Measurements from ENCODE around the gene TMEM69.
"Not testable (repeated sequence)": the region's sequence is repeated elsewhere in the genome, so short reads cannot be mapped to it uniquely, and the experiment has no call there.

TMEM69 gene

DNA sequence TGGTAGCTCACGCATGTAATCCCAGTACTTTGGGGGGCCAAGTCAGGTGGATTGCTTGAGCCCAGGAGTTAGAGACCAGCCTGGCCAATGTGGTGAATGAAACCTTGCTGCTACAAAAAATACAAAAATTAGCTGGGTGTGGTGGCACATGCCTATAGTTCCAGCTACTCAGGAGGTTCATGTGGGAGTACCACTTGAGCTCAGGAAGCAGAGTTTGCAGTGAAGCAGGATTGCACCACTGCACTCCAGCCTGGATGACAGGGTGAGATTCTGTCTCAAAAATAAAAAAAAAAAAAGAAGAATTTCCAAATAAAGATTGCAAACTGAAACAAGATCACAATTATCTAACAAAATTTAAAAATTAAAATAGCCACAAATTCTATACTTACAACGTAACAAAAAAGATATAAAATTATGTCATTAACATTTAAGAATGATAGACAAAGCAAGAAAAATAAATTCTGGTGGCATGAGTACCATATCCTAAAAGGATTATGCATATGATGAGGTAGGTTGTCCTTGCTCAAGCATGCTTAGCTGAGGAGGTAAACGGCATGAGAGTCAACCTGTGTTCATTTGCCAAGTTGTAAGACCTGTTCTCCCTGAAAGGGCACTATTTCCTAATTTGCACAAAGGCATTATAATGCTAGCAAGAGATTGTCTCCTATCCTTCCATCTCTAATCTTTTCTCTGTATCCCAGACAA is 42.2 kb downstream of the TMEM69 start:
- Histone ChIP-seq H3K4me3 (ENCODE audit: low read length in 2 of 2) (no peak overlapping the region), H3K4ac (ENCODE audit: low read length) (no peak overlapping the region), H3K14ac (ENCODE audit: low read length) (no peak overlapping the region), H2BK15ac (ENCODE audit: low read length) (no peak overlapping the region), H3K27me3 (ENCODE audit: control insufficient read depth in 3 of 3, insufficient read depth in 3 of 3, low read depth in 1 of 3, low read length in 3 of 3) (no peaks in the 10 kb centered on the region), H3K9me3 (replicated peaks in 1 of 2; ENCODE audit: control insufficient read depth in 2 of 2, insufficient read depth in 1 of 2, low read depth in 1 of 2, low read length in 2 of 2) (no peaks in the 10 kb centered on the region), H2BK12ac (ENCODE audit: low read length) (no peak overlapping the region), H2BK120ac (ENCODE audit: low read depth, low read length) (no peak overlapping the region), H2AFZ (ENCODE audit: low read length) (no peak overlapping the region), H3K36me3 (replicated peaks in 1 of 2; ENCODE audit: control insufficient read depth in 2 of 2, insufficient read depth in 2 of 2, low read length in 2 of 2) (peaks cover 0 to 23% of the 10 kb centered on the region in 2 donors), H3K4me2 (ENCODE audit: insufficient read depth, low read length, poor library complexity, severe bottlenecking) (no peak overlapping the region), H3K79me1 (ENCODE audit: low read depth, low read length) (no peaks in the 10 kb centered on the region), H3K27ac (replicated peaks; ENCODE audit: low read length) (no peak overlapping the region), H4K8ac (ENCODE audit: low read depth, low read length) (no peak overlapping the region), H4K91ac (ENCODE audit: low read depth, low read length, poor library complexity) (no peak overlapping the region), H2BK5ac (ENCODE audit: low read length) (no peak overlapping the region), H3K9ac (ENCODE audit: low read depth, low read length, poor library complexity) (no peak overlapping the region), H3K23ac (ENCODE audit: low read depth, low read length, poor library complexity) (no peak overlapping the region), H2AK5ac (ENCODE audit: low read depth, low read length) (no peak overlapping the region), H3K18ac (ENCODE audit: low read length) (no peak overlapping the region), H3K4me1 (ENCODE audit: control insufficient read depth in 2 of 2, insufficient read depth in 1 of 2, low read depth in 1 of 2, low read length in 2 of 2) (no peaks in the 10 kb centered on the region)
- DNase-seq (ENCODE audit: low spot score), result no peak
- WGBS, 2 donors (ENCODE audit: extremely low coverage in 2 of 2, insufficient read length in 2 of 2, insufficient replicate concordance in 1 of 2), result 100% methylated on average over 1 of the region's 3 CpGs

DNA sequence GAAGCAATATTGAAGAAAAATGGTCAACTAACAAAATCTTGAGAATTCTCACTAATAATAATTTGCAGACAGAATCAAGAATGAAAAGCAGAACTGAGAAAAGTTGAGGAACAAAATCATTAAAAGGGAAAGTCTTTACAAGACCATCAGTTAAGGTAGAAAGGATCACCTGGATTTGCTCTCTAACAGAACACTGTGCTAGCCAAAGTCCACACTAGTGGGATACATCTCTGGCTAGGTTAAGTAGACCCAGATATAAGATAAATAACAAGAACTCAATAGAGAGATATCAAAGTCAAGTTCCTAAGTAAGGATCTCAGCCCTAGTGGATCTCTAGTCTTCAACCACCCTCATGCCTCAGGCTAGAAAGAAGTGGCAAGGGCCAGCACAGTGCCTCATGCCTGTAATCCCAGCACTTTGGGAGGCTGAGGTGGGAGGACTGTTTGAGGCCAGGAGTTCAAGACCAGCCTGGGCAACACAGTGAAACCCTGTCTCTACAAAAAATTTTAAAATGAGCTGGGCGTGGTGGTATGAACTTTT is 42.9 kb downstream of the TMEM69 start:
- no peak overlapping the region for H3K23ac ChIP-seq (ENCODE audit: low read depth, low read length, poor library complexity)
- no peak overlapping the region for H2BK120ac ChIP-seq (ENCODE audit: low read depth, low read length)
- H3K14ac ChIP-seq (ENCODE audit: low read length), result no peak overlapping the region
- H2BK15ac ChIP-seq (ENCODE audit: low read length), result no peak overlapping the region
- no peak overlapping the region for H3K9ac ChIP-seq (ENCODE audit: low read depth, low read length, poor library complexity)
- no peaks in the 10 kb centered on the region for H3K27me3 ChIP-seq (ENCODE audit: control insufficient read depth in 3 of 3, insufficient read depth in 3 of 3, low read depth in 1 of 3, low read length in 3 of 3)
- no peak overlapping the region for H2BK5ac ChIP-seq (ENCODE audit: low read length)
- DNase-seq (ENCODE audit: low spot score), result no peak
- H3K27ac ChIP-seq (replicated peaks; ENCODE audit: low read length), result no peak overlapping the region
- no peak overlapping the region for H4K91ac ChIP-seq (ENCODE audit: low read depth, low read length, poor library complexity)
- H3K4me3 ChIP-seq (ENCODE audit: low read length in 2 of 2), result no peak overlapping the region
- WGBS, 2 donors (ENCODE audit: extremely low coverage in 2 of 2, insufficient read length in 2 of 2, insufficient replicate concordance in 1 of 2), result no CpG with 5 or more reads among the region's 1 CpG
- no peak overlapping the region for H3K4ac ChIP-seq (ENCODE audit: low read length)
- no peak overlapping the region for H4K8ac ChIP-seq (ENCODE audit: low read depth, low read length)
- H2AK5ac ChIP-seq (ENCODE audit: low read depth, low read length), result no peak overlapping the region
- no peak overlapping the region for H2BK12ac ChIP-seq (ENCODE audit: low read length)
- H2AFZ ChIP-seq (ENCODE audit: low read length), result no peak overlapping the region
- H3K4me1 ChIP-seq (ENCODE audit: control insufficient read depth in 2 of 2, insufficient read depth in 1 of 2, low read depth in 1 of 2, low read length in 2 of 2), result no peaks in the 10 kb centered on the region
- H3K9me3 ChIP-seq (replicated peaks in 1 of 2; ENCODE audit: control insufficient read depth in 2 of 2, insufficient read depth in 1 of 2, low read depth in 1 of 2, low read length in 2 of 2), result no peaks in the 10 kb centered on the region
- no peaks in the 10 kb centered on the region for H3K79me1 ChIP-seq (ENCODE audit: low read depth, low read length)
- no peak overlapping the region for H3K18ac ChIP-seq (ENCODE audit: low read length)
- H3K36me3 ChIP-seq (replicated peaks in 1 of 2; ENCODE audit: control insufficient read depth in 2 of 2, insufficient read depth in 2 of 2, low read length in 2 of 2), result peaks cover 0 to 23% of the 10 kb centered on the region in 2 donors
- no peak overlapping the region for H3K4me2 ChIP-seq (ENCODE audit: insufficient read depth, low read length, poor library complexity, severe bottlenecking)

- no peak overlapping the region for H3K9ac ChIP-seq (ENCODE audit: low read depth, low read length, poor library complexity)
- H3K4me2 ChIP-seq (ENCODE audit: insufficient read depth, low read length, poor library complexity, severe bottlenecking), result no peak overlapping the region
- no peak overlapping the region for H3K14ac ChIP-seq (ENCODE audit: low read length)
- H2BK15ac ChIP-seq (ENCODE audit: low read length), result no peak overlapping the region
- no peak overlapping the region for H2AK5ac ChIP-seq (ENCODE audit: low read depth, low read length)
- no peak overlapping the region for H4K91ac ChIP-seq (ENCODE audit: low read depth, low read length, poor library complexity)
- no peak overlapping the region for H3K23ac ChIP-seq (ENCODE audit: low read depth, low read length, poor library complexity)
- no peak overlapping the region for H3K4me3 ChIP-seq (ENCODE audit: low read length in 2 of 2)
- H2BK5ac ChIP-seq (ENCODE audit: low read length), result no peak overlapping the region
- WGBS, 2 donors (ENCODE audit: extremely low coverage in 2 of 2, insufficient read length in 2 of 2, insufficient replicate concordance in 1 of 2), result no CpG with 5 or more reads among the region's 4 CpGs
- peaks cover 1 to 8% of the 10 kb centered on the region in 2 donors for H3K9me3 ChIP-seq (replicated peaks in 1 of 2; ENCODE audit: control insufficient read depth in 2 of 2, insufficient read depth in 1 of 2, low read depth in 1 of 2, low read length in 2 of 2)
- H3K4ac ChIP-seq (ENCODE audit: low read length), result no peak overlapping the region
- peaks cover 0 to 26% of the 10 kb centered on the region in 2 donors for H3K36me3 ChIP-seq (replicated peaks in 1 of 2; ENCODE audit: control insufficient read depth in 2 of 2, insufficient read depth in 2 of 2, low read length in 2 of 2)
- H3K79me1 ChIP-seq (ENCODE audit: low read depth, low read length), result no peaks in the 10 kb centered on the region
- no peak overlapping the region for H3K18ac ChIP-seq (ENCODE audit: low read length)
- H2BK120ac ChIP-seq (ENCODE audit: low read depth, low read length), result no peak overlapping the region
- DNase-seq (ENCODE audit: low spot score), result no peak
- no peak overlapping the region for H2AFZ ChIP-seq (ENCODE audit: low read length)
- no peaks in the 10 kb centered on the region for H3K27me3 ChIP-seq (ENCODE audit: control insufficient read depth in 3 of 3, insufficient read depth in 3 of 3, low read depth in 1 of 3, low read length in 3 of 3)
- H3K4me1 ChIP-seq (ENCODE audit: control insufficient read depth in 2 of 2, insufficient read depth in 1 of 2, low read depth in 1 of 2, low read length in 2 of 2), result no peaks in the 10 kb centered on the region
- no peak overlapping the region for H2BK12ac ChIP-seq (ENCODE audit: low read length)
- H3K27ac ChIP-seq (replicated peaks; ENCODE audit: low read length), result no peak overlapping the region
- H4K8ac ChIP-seq (ENCODE audit: low read depth, low read length), result no peak overlapping the region
Measured at GRCh38 chr1:45739137-45739536, 51.2 kb downstream of the TMEM69 start.

- not testable (repeated sequence) for H3K4me3 ChIP-seq (ENCODE audit: low read length in 2 of 2); H3K4ac ChIP-seq (ENCODE audit: low read length); H2AFZ ChIP-seq (ENCODE audit: low read length)
Measured at GRCh38 chr1:45739641-45740156, 51.7 kb downstream of the TMEM69 start.

More at GRCh38 chr1:45739641-45740156, 51.7 kb downstream of the TMEM69 start:
- not testable (repeated sequence) for DNase-seq (ENCODE audit: low spot score); H2BK12ac ChIP-seq (ENCODE audit: low read length); H3K4me1 ChIP-seq (ENCODE audit: control insufficient read depth in 2 of 2, insufficient read depth in 1 of 2, low read depth in 1 of 2, low read length in 2 of 2); H4K91ac ChIP-seq (ENCODE audit: low read depth, low read length, poor library complexity); H3K14ac ChIP-seq (ENCODE audit: low read length); H2AK5ac ChIP-seq (ENCODE audit: low read depth, low read length); H3K23ac ChIP-seq (ENCODE audit: low read depth, low read length, poor library complexity); H2BK15ac ChIP-seq (ENCODE audit: low read length); H3K27ac ChIP-seq (replicated peaks; ENCODE audit: low read length); H3K9me3 ChIP-seq (replicated peaks in 1 of 2; ENCODE audit: control insufficient read depth in 2 of 2, insufficient read depth in 1 of 2, low read depth in 1 of 2, low read length in 2 of 2); H3K18ac ChIP-seq (ENCODE audit: low read length); H3K4me2 ChIP-seq (ENCODE audit: insufficient read depth, low read length, poor library complexity, severe bottlenecking); H3K79me1 ChIP-seq (ENCODE audit: low read depth, low read length); H3K9ac ChIP-seq (ENCODE audit: low read depth, low read length, poor library complexity); H3K27me3 ChIP-seq (ENCODE audit: control insufficient read depth in 3 of 3, insufficient read depth in 3 of 3, low read depth in 1 of 3, low read length in 3 of 3); H4K8ac ChIP-seq (ENCODE audit: low read depth, low read length); H2BK5ac ChIP-seq (ENCODE audit: low read length); H2BK120ac ChIP-seq (ENCODE audit: low read depth, low read length)
- WGBS, 2 donors (ENCODE audit: extremely low coverage in 2 of 2, insufficient read length in 2 of 2, insufficient replicate concordance in 1 of 2), result no CpG with 5 or more reads among the region's 5 CpGs
- peaks cover 0 to 29% of the 10 kb centered on the region in 2 donors for H3K36me3 ChIP-seq (replicated peaks in 1 of 2; ENCODE audit: control insufficient read depth in 2 of 2, insufficient read depth in 2 of 2, low read length in 2 of 2)
